SJCRH30 (cell line): ENCODE data around the gene KLHL40. TPM values are rescaled to one million over a fixed set of nuclear protein-coding genes. Genes with fewer than 3 reads are reported as not detected.

ENCODE experiments used
- DNase-seq, 2 experiments: peaks; one replicate each; pipeline ENCODE4 v3.0.0-alpha.2; 2015 to 2020
- H3K27ac ChIP-seq: fragments of 250-450 bp; sonication (Bioruptor Pico); 2 replicates; pipeline ENCODE4 v1.5.1; 2020; ENCODE audit warnings: mild to moderate bottlenecking, moderate library complexity
- H3K27me3 ChIP-seq: fragments of 250-450 bp; sonication (Bioruptor Pico); 2 replicates; pipeline ENCODE4 v1.5.1; 2020; ENCODE audit warnings: mild to moderate bottlenecking, moderate library complexity
- H3K36me3 ChIP-seq: fragments of 250-450 bp; sonication (Bioruptor Pico); 2 replicates; pipeline ENCODE4 v1.5.1; 2020; ENCODE audit warnings: mild to moderate bottlenecking, moderate library complexity
- H3K4me1 ChIP-seq: fragments of 250-450 bp; sonication (Bioruptor Pico); 2 replicates; pipeline ENCODE4 v1.5.1; 2020; ENCODE audit warnings: mild to moderate bottlenecking, moderate library complexity
- H3K4me3 ChIP-seq: fragments of 250-450 bp; sonication (Bioruptor Pico); 2 replicates; pipeline ENCODE4 v1.5.1; 2020; ENCODE audit warnings: mild to moderate bottlenecking, moderate library complexity
- H3K9me3 ChIP-seq: fragments of 250-450 bp; sonication (Bioruptor Pico); replicated peaks from 2 replicates; pipeline ENCODE4 v1.5.1; 2020; ENCODE audit warnings: mild to moderate bottlenecking, moderate library complexity
- total RNA-seq: library from RNA; depleted of rRNA; stranded (reverse); fragments of >200 nt; shearing (Covaris generic); gene quantifications from 2 replicates; pipeline ENCODE4 v1.2.3, GENCODE V29; 2014

Gene KLHL40
- total RNA-seq, 1 experiment from 2014 or later, result 0.59 TPM

DNA sequence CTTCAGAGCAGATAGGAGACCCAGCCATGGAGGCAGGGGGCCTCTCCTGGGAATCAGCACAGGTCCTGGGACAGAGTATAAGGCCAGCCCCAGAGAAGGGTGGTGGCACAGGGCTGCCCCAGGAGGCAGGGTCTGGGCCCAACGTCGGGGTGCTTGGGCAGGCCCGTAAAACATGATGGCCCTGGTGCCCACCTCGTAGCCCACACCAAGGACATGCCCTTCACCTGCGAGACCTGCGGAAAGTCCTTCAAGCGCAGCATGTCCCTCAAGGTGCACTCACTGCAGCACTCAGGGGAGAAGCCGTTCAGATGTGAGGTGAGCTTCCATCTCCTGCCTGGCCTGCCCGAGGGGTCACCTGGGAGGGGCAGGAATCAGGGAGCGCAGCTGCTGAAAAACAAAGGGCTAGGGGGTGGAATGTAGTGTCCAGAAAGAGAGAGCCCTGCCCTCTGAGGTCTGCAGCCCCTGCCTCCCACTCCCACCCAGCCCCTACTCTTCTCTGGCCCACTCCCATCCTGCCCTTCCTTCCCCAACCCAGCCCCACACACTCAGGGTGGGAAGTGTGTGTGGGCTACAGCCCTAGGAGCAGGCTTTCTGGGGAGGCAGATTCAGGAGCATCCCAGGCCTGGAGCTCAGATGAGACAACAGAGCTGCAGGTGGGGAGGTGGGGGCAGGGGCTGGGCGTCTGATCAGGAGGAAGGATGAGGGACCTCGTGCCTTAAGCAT is 22.4 kb upstream of the KLHL40 start:
- Histone ChIP-seq H3K9me3 (no peaks in the 10 kb centered on the region), H3K27me3 (no peaks in the 10 kb centered on the region), H3K27ac (no peak overlapping the region), H3K36me3 (no peaks in the 10 kb centered on the region), H3K4me3 (no peak overlapping the region), H3K4me1 (peaks cover 18% of the 10 kb centered on the region)
- no peak for DNase-seq

DNA sequence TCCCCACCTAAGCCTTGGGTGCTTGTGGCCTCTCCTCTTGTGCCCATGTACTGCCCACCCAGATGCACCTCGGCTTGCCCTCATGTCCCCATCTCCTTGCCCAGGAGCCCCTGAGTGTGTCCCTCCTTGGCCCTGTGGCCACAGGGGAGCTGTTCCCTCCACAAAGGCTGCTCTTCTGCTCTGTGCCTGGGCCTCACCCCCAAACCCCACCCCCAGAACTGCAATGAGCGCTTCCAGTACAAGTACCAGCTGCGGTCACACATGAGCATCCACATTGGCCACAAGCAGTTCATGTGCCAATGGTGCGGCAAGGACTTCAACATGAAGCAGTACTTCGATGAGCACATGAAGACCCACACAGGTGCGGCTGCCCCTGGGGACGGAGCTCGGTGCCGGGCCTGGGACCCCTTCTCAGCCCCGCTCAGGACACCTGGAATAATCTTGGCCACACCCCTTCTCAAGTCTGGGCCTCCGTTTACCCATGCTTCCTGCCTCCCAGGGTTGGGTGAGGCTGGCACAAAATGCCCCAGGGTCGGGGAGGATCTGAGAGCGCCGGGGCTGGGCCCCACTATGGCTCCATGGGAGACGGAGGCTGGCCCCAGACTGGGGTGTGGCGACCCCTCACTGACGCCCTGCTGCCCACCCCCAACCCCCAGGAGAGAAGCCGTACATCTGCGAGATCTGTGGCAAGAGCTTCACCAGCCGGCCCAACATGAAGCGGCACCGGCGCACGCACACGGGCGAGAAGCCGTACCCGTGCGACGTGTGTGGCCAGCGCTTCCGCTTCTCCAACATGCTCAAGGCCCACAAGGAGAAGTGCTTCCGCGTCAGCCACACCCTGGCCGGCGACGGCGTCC is 21.5 kb upstream of the KLHL40 start:
- H3K36me3 ChIP-seq, result no peaks in the 10 kb centered on the region
- peaks cover 24% of the 10 kb centered on the region for H3K4me1 ChIP-seq
- no peak overlapping the region for H3K27ac ChIP-seq
- DNase-seq, result no peak
- H3K9me3 ChIP-seq, result no peaks in the 10 kb centered on the region
- no peaks in the 10 kb centered on the region for H3K27me3 ChIP-seq
- no peak overlapping the region for H3K4me3 ChIP-seq

DNA sequence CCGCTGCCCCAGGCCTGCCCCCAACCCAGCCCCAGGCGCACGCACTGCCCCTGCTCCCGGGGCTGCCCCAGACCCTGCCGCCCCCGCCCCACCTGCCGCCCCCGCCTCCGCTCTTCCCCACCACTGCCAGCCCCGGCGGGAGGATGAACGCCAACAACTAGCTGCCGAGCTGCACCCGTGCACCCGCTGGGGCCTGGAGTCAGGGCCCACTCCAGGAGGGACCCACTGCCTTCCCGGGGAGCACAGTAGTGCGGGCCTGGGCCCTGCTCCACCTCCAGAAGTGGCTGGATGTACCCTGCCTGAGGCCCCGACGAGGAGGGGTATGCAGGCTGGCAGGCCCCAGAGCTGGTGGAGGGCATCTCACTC is 20.9 kb upstream of the KLHL40 start:
- DNase-seq, result no peak
- no peaks in the 10 kb centered on the region for H3K9me3 ChIP-seq
- H3K36me3 ChIP-seq, result no peaks in the 10 kb centered on the region
- no peaks in the 10 kb centered on the region for H3K27me3 ChIP-seq
- H3K4me1 ChIP-seq, result peaks cover 24% of the 10 kb centered on the region
- no peak overlapping the region for H3K27ac ChIP-seq
- H3K4me3 ChIP-seq, result no peak overlapping the region

DNA sequence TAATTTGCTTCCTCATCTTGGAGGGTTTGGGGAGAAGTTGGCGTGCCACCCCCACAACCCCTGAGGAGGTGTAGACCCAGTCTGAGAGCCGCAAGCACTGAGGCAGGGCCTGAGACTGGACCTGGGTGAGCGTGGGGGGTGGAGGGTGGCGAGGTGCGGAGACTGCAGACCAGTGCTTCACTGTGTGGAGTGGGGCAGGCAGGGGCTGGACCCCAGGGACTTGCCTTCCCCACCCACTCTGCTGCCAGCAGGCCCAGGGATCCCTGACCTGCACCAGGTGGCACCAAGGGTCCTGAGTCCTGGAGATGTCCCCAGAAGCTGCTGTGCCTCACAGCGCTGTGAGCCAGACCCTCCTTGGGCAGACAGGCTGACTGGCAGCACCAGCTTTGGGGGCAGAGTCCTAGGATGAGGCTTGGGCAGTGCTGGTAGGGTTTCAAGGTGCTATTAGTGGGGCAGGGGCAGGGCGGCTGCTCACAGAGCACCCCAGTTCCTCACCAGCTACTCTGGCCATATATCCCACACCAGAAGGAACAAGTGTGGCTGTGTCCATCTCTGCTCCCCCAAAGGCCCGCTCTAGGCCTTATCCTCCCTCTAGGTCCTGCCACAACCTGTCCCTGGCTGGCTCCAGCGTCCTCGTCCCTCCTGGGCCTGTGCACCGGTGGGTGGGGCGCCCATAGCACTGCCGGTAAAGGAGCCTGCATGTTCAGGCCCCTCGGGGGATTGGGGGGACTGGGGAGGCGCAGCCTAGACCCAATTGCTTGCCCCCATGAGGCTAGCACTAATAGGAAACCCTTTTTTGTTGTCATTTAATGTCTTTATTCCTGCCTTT is 20.1 kb upstream of the KLHL40 start:
- DNase-seq, result no peak
- H3K4me1 ChIP-seq, result peaks cover 24% of the 10 kb centered on the region
- no peaks in the 10 kb centered on the region for H3K36me3 ChIP-seq
- no peaks in the 10 kb centered on the region for H3K27me3 ChIP-seq
- no peak overlapping the region for H3K4me3 ChIP-seq
- no peaks in the 10 kb centered on the region for H3K9me3 ChIP-seq
- no peak overlapping the region for H3K27ac ChIP-seq

DNA sequence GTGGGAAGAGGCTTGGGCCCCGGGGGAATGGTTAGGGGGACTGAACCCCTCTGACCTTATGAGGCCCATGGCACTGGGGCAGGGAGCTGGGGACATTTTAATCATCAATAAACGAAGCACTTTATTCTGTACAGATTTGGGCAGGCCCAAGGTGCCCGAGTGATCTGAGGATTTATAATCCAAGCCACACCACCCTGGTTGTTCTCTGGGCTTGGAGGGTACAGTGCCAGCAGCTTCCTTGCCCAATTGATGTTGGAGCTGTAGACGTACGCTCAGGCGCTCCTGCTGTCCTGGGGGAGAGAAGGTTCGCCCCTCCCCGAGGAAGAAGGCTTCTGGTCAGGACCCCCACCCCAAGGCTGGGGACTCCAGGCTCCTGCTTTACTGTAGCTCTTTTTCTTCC is 19.3 kb upstream of the KLHL40 start:
- Histone ChIP-seq H3K4me1 (peaks cover 24% of the 10 kb centered on the region), H3K36me3 (no peaks in the 10 kb centered on the region), H3K4me3 (no peak overlapping the region), H3K27ac (no peak overlapping the region), H3K9me3 (no peaks in the 10 kb centered on the region), H3K27me3 (no peaks in the 10 kb centered on the region)
- DNase-seq, result no peak

DNA sequence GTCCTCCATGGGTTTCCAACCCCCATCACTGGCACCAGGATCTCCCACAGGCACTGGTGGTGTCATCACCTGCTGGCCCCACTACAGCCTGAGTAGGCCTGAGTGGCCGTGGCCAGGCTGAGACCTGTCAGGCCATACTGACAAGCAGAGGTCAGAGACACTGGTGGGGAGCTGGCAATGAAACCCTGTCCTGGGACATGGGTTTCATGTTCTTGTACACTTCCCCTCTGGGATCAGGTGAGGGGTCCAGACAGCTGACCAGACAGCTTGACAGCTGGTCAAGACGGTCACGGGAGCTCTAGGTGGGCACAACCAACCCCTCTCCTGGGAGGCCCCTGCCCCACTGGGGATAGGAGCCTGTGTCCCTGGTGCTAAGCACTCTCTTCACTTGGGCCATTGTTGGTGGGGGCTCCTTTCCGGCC is 18.7 kb upstream of the KLHL40 start:
- H3K9me3 ChIP-seq, result no peaks in the 10 kb centered on the region
- no peaks in the 10 kb centered on the region for H3K36me3 ChIP-seq
- H3K4me1 ChIP-seq, result peaks cover 24% of the 10 kb centered on the region
- no peaks in the 10 kb centered on the region for H3K27me3 ChIP-seq
- no peak for DNase-seq
- no peak overlapping the region for H3K27ac ChIP-seq
- H3K4me3 ChIP-seq, result no peak overlapping the region

DNA sequence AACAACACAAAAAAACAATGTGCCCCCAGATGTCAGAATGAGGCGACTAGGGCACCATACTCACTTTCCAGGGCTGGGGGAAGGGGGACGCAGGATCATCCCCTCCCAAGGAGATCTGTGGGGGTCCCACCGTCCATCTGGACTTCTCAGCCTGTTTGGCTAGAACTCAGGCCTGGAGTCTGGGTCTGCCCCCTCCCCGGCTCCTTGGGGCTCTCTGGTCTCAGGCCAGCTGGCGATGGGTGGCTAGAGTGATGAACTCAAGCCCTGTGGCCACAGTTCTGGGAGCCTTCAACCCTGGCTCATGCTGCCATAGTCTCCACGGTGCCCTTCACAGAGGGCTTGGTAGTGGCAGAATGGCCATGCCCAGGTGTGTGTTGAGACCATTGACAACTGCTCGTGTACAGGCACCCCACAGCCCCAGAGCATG is 18.2 kb upstream of the KLHL40 start:
- Histone ChIP-seq H3K4me3 (no peak overlapping the region), H3K27ac (no peak overlapping the region; the same call in 1 of the 2 replicates), H3K4me1 (peaks cover 24% of the 10 kb centered on the region), H3K27me3 (no peaks in the 10 kb centered on the region), H3K9me3 (no peaks in the 10 kb centered on the region), H3K36me3 (no peaks in the 10 kb centered on the region)
- DNase-seq, result no peak

DNA sequence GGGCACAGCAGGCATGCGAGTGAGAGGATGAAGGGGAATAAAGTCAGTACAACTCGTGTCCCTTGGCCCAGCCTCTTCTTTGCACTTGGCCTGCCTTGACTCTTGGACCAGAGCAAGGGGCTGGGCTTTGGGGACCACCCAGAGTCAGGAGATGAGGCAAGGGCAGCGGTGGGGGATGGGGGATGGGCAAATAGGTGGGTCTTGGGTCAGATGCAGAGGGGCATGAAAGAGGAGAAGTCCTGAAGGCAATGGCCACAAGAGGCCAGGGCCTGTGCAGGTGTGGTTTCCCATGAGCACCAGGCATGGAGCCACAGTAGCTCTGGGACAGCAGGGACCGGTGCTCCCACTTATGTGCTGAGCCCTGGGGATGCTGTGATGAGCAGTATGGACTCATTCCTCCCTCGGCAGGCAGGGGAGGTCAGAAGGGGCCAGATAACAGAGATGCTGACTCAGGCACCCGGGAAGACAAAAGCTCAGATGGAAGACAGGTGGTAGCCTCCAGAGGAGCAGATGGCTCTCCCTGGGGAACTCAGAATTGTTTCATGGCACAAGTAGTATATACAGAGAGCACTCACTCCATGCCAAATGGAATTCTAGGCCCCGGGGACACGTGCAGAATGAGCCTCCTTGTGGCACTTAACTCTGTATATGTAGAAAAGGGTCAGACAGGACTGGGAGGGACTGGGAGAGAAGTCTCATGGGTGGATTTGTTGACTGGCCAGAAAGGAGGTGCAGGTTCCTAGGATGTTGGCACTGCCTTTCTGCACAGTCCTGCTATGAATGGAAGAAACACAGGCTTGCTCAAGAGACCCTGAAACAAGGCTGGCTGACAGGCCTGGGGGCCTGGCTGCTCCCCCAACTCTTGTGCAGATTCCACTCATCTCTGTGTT is 17.6 kb upstream of the KLHL40 start:
- DNase-seq, result peak; percentile 76 to 81
- Histone ChIP-seq H3K9me3 (no peaks in the 10 kb centered on the region), H3K4me1 (peaks cover 24% of the 10 kb centered on the region), H3K27ac (no peak overlapping the region; the same call in 1 of the 2 replicates), H3K27me3 (no peaks in the 10 kb centered on the region), H3K36me3 (no peaks in the 10 kb centered on the region), H3K4me3 (no peak overlapping the region)

DNA sequence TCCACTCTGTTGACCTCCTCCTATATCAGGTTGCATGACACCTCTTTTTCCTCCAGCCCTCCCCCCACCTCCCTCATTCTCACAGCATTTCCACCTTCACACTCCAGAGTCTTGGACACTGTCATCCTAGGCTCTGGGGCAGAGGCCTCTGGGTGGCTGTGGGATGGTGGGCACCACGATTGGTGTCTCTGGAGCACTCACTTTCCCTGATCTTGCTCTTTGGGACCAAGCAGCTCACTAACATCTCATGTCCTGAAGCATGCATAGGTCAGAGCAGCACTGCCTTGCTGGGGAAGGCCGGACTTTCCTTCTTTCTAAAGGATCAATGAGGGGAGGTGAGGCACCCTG is 16.9 kb upstream of the KLHL40 start:
- H3K36me3 ChIP-seq, result no peaks in the 10 kb centered on the region
- H3K4me1 ChIP-seq, result peaks cover 24% of the 10 kb centered on the region
- H3K4me3 ChIP-seq, result no peak overlapping the region
- H3K9me3 ChIP-seq, result no peaks in the 10 kb centered on the region
- H3K27me3 ChIP-seq, result no peaks in the 10 kb centered on the region
- H3K27ac ChIP-seq, result no peak overlapping the region
- DNase-seq, result no peak

DNA sequence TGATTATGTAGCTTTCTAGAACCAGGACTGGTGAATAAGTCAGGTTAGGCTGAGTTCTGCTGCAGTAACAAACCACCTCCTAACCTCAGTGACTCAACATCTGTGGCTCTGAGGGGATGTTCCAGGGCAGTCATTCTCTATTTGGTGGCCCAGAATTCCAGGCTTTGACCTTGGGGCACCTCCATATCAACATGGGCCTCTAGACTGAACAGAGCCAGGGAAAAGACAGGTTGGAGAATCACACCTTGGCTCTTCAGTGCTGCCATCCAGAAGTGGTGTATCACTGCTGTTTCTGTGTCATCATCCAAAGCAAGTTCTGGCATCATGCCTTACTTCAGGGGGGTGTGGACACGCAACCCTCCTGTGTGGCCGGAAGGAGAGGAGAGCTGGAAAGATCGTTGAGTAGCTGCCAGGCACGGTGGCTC is 16.5 kb upstream of the KLHL40 start:
- H3K4me1 ChIP-seq, result peaks cover 24% of the 10 kb centered on the region
- no peaks in the 10 kb centered on the region for H3K9me3 ChIP-seq
- H3K4me3 ChIP-seq, result no peak overlapping the region
- no peaks in the 10 kb centered on the region for H3K36me3 ChIP-seq
- H3K27ac ChIP-seq, result no peak overlapping the region
- no peaks in the 10 kb centered on the region for H3K27me3 ChIP-seq
- DNase-seq, result no peak

DNA sequence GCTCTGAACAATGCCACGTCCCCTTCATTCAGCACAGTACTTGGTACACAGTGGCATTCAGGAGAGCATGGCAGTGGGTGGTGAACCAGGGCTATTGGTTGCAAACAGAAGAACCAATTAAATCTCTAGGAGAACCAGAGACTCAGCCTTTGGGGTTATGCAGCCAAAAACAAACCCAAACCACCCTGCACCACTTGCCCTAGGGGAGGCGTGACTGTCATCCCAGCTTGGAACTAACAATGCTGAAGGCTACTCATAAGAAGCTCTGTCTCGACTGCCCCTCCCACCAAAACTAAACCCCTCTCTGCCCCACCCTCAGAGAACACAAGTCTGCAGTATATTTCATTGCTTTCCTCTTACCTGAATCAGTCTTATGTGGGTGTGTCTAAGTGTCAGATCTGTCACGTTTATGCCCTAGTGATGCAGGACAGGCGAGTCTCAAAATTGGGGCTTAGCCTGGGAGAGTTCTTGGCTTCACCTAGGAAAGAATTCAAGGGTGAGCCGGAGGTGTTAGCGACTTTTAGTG is 15.2 kb upstream of the KLHL40 start:
- Histone ChIP-seq H3K27ac (no peak overlapping the region), H3K27me3 (no peaks in the 10 kb centered on the region), H3K4me1 (peaks cover 24% of the 10 kb centered on the region), H3K9me3 (no peaks in the 10 kb centered on the region), H3K4me3 (no peak overlapping the region), H3K36me3 (no peaks in the 10 kb centered on the region)
- no peak for DNase-seq

DNA sequence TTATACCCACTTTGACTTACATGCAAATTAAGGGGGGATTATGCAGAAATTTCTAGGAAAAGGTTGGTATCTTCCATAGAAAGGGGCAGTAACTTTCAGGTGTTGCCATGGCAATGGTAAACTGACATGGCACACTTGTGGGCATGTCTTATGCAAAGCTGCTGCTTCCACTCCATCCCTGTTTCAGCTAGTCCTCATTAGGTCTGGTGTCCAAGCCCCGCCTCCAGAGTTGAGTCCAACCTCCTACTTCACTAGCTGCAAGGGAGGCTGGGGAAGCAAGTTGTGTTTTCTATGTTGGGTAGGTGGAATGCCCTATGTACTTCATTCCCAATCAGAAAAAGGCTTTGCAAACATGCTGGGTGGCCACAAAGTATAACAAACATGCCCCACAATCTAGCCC is 14.7 kb upstream of the KLHL40 start:
- no peak for DNase-seq
- Histone ChIP-seq H3K36me3 (no peaks in the 10 kb centered on the region), H3K4me1 (peaks cover 24% of the 10 kb centered on the region), H3K27ac (no peak overlapping the region), H3K9me3 (no peaks in the 10 kb centered on the region), H3K27me3 (no peaks in the 10 kb centered on the region), H3K4me3 (no peak overlapping the region)

DNA sequence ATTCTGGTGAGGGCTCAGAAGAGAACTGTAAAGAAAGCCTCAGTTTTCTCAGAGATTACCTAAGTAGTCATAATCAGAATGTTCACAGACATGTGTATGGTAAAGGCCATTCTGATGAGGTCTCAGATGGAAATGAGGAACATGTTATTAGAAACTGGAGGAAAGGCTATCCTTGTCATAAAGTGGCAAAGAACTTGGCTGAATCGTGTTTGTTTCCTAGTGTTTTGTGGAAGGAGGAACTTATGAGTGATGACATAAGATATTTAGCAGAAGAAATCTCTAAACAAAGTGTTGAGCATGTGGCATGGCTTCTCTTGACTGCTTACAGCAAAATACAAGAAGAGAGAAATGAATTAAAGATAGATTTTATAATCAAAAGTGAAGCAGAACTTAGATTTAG is 12.8 kb upstream of the KLHL40 start:
- DNase-seq, result no peak
- H3K27ac ChIP-seq, result no peak overlapping the region
- no peaks in the 10 kb centered on the region for H3K36me3 ChIP-seq
- H3K27me3 ChIP-seq, result no peaks in the 10 kb centered on the region
- H3K9me3 ChIP-seq, result no peaks in the 10 kb centered on the region
- no peak overlapping the region for H3K4me3 ChIP-seq
- H3K4me1 ChIP-seq, result peaks cover 10% of the 10 kb centered on the region

DNA sequence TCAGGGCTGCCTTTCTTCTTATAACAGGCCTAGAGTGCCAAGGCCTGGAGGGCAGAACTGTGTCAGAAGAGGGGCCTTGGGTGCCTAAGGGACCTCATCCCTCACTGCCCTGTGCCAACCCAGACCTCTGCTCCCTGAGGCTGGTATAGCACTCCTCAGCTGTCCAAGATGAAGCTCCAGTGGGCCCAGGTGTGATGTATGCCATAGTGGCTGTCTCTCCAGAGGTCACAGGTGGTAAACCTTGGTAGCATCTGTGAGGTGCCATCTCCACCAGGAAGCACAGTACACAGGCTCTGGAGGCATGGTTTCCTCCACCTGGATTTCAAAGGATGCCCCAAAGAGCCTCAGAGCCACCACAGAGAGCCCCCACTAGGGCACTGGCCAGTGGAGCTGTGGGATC is 12.3 kb upstream of the KLHL40 start:
- no peaks in the 10 kb centered on the region for H3K9me3 ChIP-seq
- no peak overlapping the region for H3K4me3 ChIP-seq
- H3K27me3 ChIP-seq, result no peaks in the 10 kb centered on the region

More for the DNA sequence above, 12.3 kb upstream of the KLHL40 start:
- H3K27ac ChIP-seq, result no peak overlapping the region
- H3K4me1 ChIP-seq, result peaks cover 5% of the 10 kb centered on the region
- no peak for DNase-seq
- no peaks in the 10 kb centered on the region for H3K36me3 ChIP-seq
